Glutamatergic neuron (in vitro differentiated cells): ENCODE results near the gene SGCE. TPM values are rescaled to one million over a fixed set of nuclear protein-coding genes. Genes with fewer than 3 reads are reported as not detected.

ENCODE experiments used
- DNase-seq: peaks from one replicate; pipeline ENCODE4 v3.0.0; 2022
- H3K27ac Mint-ChIP-seq: one replicate; pipeline ENCODE4 v1.8.0; 2020; ENCODE audit warnings: mild to moderate bottlenecking, mixed read lengths, inconsistent platforms; ENCODE audit not compliant: unreplicated experiment
- H3K27me3 Mint-ChIP-seq: one replicate; pipeline ENCODE4 v1.8.0; 2020; ENCODE audit warnings: mild to moderate bottlenecking, moderate library complexity, mixed read lengths, inconsistent platforms; ENCODE audit not compliant: unreplicated experiment
- H3K36me3 Mint-ChIP-seq: one replicate; pipeline ENCODE4 v1.8.0; 2020; ENCODE audit warnings: mild to moderate bottlenecking, mixed read lengths, inconsistent platforms; ENCODE audit not compliant: unreplicated experiment
- H3K4me1 Mint-ChIP-seq: one replicate; pipeline ENCODE4 v1.8.0; 2020; ENCODE audit warnings: mild to moderate bottlenecking, low read depth, mixed read lengths, inconsistent platforms; ENCODE audit not compliant: unreplicated experiment
- H3K4me3 Mint-ChIP-seq: one replicate; pipeline ENCODE4 v1.8.0; 2020; ENCODE audit warnings: mild to moderate bottlenecking, mixed read lengths, inconsistent platforms; ENCODE audit not compliant: unreplicated experiment
- H3K9me3 Mint-ChIP-seq: one replicate; pipeline ENCODE4 v1.8.0; 2020; ENCODE audit warnings: mild to moderate bottlenecking, moderate library complexity, mixed read lengths, inconsistent platforms; ENCODE audit not compliant: unreplicated experiment
- CTCF ChIP-seq: fragments of 200-600 bp; sonication (generic); IDR thresholded peaks from one replicate; pipeline ENCODE4 v1.5.0; 2021; ENCODE audit not compliant: partially characterized antibody, unreplicated experiment
- total RNA-seq: library from RNA; stranded (reverse); fragmentation: NEBNext Ultra II Directional; extraction: Animal tissue kit (Norgen Biotek cat#: 25700); gene quantifications from one replicate; pipeline ENCODE4 v1.2.1, GENCODE V29; 2021; ENCODE audit not compliant: unreplicated experiment

The SGCE gene
- total RNA-seq, 1 donor from 2014 or later, result 64.4 TPM

- Mint-ChIP-seq H3K4me3 (peak overlapping the region; percentile 94), H3K4me1 (peaks cover 15% of the 10 kb centered on the region), H3K36me3 (no peaks in the 10 kb centered on the region), H3K27ac (peak overlapping the region; percentile 89), H3K9me3 (peaks cover 13% of the 10 kb centered on the region), H3K27me3 (peaks cover 13% of the 10 kb centered on the region)
- TF ChIP-seq CTCF, result no peak
- DNase-seq, result peak; percentile 43
Measured at GRCh38 chr7:94655126-94655847, 646 bp downstream of the SGCE start.

GRCh38 chr7:94654783-94655125, 1.2 kb downstream of the SGCE start:
- Mint-ChIP-seq H3K27ac (peak overlapping the region; percentile 89), H3K9me3 (peaks cover 13% of the 10 kb centered on the region), H3K4me3 (peak overlapping the region; percentile 94), H3K36me3 (no peaks in the 10 kb centered on the region), H3K27me3 (peaks cover 13% of the 10 kb centered on the region), H3K4me1 (peaks cover 19% of the 10 kb centered on the region)
- TF ChIP-seq CTCF, result no peak
- DNase-seq, result no peak

- H3K4me1 Mint-ChIP-seq, result peaks cover 37% of the 10 kb centered on the region
- H3K4me3 Mint-ChIP-seq, result peak overlapping the region; percentile 66
- no peaks in the 10 kb centered on the region for H3K36me3 Mint-ChIP-seq
- DNase-seq, result peak; percentile 42
- TF ChIP-seq CTCF, result no peak
- no peak overlapping the region for H3K27ac Mint-ChIP-seq
- H3K27me3 Mint-ChIP-seq, result peaks cover 4% of the 10 kb centered on the region
- peaks cover 4% of the 10 kb centered on the region for H3K9me3 Mint-ChIP-seq
Measured at GRCh38 chr7:94650147-94651051, 5.5 kb downstream of the SGCE start.

DNA sequence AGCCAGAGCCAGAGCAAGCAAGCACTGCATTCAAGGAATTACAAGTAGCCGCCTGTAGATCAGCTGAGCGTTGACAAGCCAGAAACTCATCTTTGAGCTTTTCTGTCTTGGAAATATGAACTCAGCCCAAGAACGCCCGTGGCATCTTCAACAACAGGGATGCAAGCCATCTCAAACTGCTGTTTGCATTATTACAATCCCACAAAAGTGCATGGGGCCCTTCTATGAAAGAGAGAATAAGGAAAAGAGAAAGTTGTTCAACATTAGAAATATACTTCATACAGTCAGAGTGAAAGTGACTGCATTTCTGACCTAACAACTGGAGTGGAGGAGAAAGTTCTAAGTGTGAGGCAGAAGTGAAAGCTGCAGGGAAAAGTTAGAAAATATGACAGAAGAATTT, 6.5 kb downstream of the SGCE start:
- TF ChIP-seq CTCF, result no peak
- H3K36me3 Mint-ChIP-seq, result no peaks in the 10 kb centered on the region
- no peak overlapping the region for H3K27ac Mint-ChIP-seq
- DNase-seq, result no peak
- no peak overlapping the region for H3K4me3 Mint-ChIP-seq
- no peaks in the 10 kb centered on the region for H3K27me3 Mint-ChIP-seq
- no peaks in the 10 kb centered on the region for H3K9me3 Mint-ChIP-seq
- H3K4me1 Mint-ChIP-seq, result peaks cover 40% of the 10 kb centered on the region

DNA sequence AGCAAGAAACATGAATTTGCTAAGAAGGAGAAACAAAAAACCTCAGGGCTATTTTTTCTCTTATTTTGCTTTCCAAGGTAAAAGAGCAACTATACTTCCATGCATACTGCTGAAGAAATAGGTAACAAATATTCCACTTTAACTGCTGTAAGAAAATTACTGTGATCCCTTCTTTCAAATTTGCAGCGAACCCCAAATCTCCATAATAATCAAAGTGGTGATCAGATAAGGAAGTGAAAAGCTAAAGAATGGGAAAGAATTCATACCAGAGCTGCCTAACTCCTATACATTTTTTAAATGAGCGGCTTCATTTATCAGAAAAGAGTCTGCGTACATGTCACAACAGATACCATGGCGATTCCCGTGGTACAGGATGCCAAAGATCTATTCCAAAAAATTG, 7.2 kb downstream of the SGCE start:
- Mint-ChIP-seq H3K36me3 (no peaks in the 10 kb centered on the region), H3K9me3 (no peaks in the 10 kb centered on the region), H3K27me3 (no peaks in the 10 kb centered on the region), H3K4me1 (peaks cover 40% of the 10 kb centered on the region), H3K4me3 (no peak overlapping the region), H3K27ac (no peak overlapping the region)
- no peak for TF ChIP-seq CTCF
- no peak for DNase-seq
